ENCODE data around the gene ODC1.
"Not testable (repeated sequence)": the region's sequence is repeated elsewhere in the genome, so short reads cannot be mapped to it uniquely, and the experiment has no call there.

Gene ODC1

GRCh38 chr2:10471955-10472354, 23.8 kb upstream of the ODC1 start:
- Histone ChIP-seq H3K9ac (ENCODE audit: low read depth, low read length) (no peak overlapping the region), H3K9me3 (ENCODE audit: control insufficient read depth, insufficient read depth, low read length) (no peaks in the 10 kb centered on the region), H3K36me3 (ENCODE audit: insufficient read depth, low read length) (no peaks in the 10 kb centered on the region), H3K4me1 (ENCODE audit: insufficient read depth, low read length) (no peaks in the 10 kb centered on the region)

- no peaks in the 10 kb centered on the region for H3K9me3 ChIP-seq (ENCODE audit: control insufficient read depth, insufficient read depth, low read length)
- H3K9ac ChIP-seq (ENCODE audit: low read depth, low read length) = no peak overlapping the region
- no peaks in the 10 kb centered on the region for H3K4me1 ChIP-seq (ENCODE audit: insufficient read depth, low read length)
- H3K36me3 ChIP-seq (ENCODE audit: insufficient read depth, low read length) = no peaks in the 10 kb centered on the region
Observed at GRCh38 chr2:10471046-10471571, 23.0 kb upstream of the ODC1 start.

GRCh38 chr2:10469955-10470608, 22.0 kb upstream of the ODC1 start:
- no peaks in the 10 kb centered on the region for H3K4me1 ChIP-seq (ENCODE audit: insufficient read depth, low read length)
- H3K9ac ChIP-seq (ENCODE audit: low read depth, low read length) = no peak overlapping the region
- no peaks in the 10 kb centered on the region for H3K9me3 ChIP-seq (ENCODE audit: control insufficient read depth, insufficient read depth, low read length)
- H3K36me3 ChIP-seq (ENCODE audit: insufficient read depth, low read length) = no peaks in the 10 kb centered on the region

- Histone ChIP-seq H3K9me3 (ENCODE audit: control insufficient read depth, insufficient read depth, low read length) (no peaks in the 10 kb centered on the region), H3K4me1 (ENCODE audit: insufficient read depth, low read length) (no peaks in the 10 kb centered on the region), H3K9ac (ENCODE audit: low read depth, low read length) (no peak overlapping the region), H3K36me3 (ENCODE audit: insufficient read depth, low read length) (no peaks in the 10 kb centered on the region)
Observed at GRCh38 chr2:10469301-10469700, 21.2 kb upstream of the ODC1 start.

- H3K36me3 ChIP-seq (ENCODE audit: insufficient read depth, low read length) = no peaks in the 10 kb centered on the region
- no peak overlapping the region for H3K9ac ChIP-seq (ENCODE audit: low read depth, low read length)
- H3K9me3 ChIP-seq (ENCODE audit: control insufficient read depth, insufficient read depth, low read length) = no peaks in the 10 kb centered on the region
- H3K4me1 ChIP-seq (ENCODE audit: insufficient read depth, low read length) = no peaks in the 10 kb centered on the region
Observed at GRCh38 chr2:10467401-10467800, 19.3 kb upstream of the ODC1 start.

- Histone ChIP-seq H3K4me1 (ENCODE audit: insufficient read depth, low read length) (no peaks in the 10 kb centered on the region), H3K9ac (ENCODE audit: low read depth, low read length) (no peak overlapping the region), H3K9me3 (ENCODE audit: control insufficient read depth, insufficient read depth, low read length) (no peaks in the 10 kb centered on the region), H3K36me3 (ENCODE audit: insufficient read depth, low read length) (no peaks in the 10 kb centered on the region)
Observed at GRCh38 chr2:10466801-10467200, 18.7 kb upstream of the ODC1 start.

GRCh38 chr2:10465910-10466309, 17.8 kb upstream of the ODC1 start:
- H3K36me3 ChIP-seq (ENCODE audit: insufficient read depth, low read length) = no peaks in the 10 kb centered on the region
- no peaks in the 10 kb centered on the region for H3K4me1 ChIP-seq (ENCODE audit: insufficient read depth, low read length)
- no peak overlapping the region for H3K9ac ChIP-seq (ENCODE audit: low read depth, low read length)
- H3K9me3 ChIP-seq (ENCODE audit: control insufficient read depth, insufficient read depth, low read length) = no peaks in the 10 kb centered on the region

- H3K9ac ChIP-seq (ENCODE audit: low read depth, low read length) = no peak overlapping the region
- no peaks in the 10 kb centered on the region for H3K4me1 ChIP-seq (ENCODE audit: insufficient read depth, low read length)
- H3K36me3 ChIP-seq (ENCODE audit: insufficient read depth, low read length) = no peaks in the 10 kb centered on the region
Observed at GRCh38 chr2:10462178-10463083, 14.3 kb upstream of the ODC1 start.

GRCh38 chr2:10460366-10460796, 12.3 kb upstream of the ODC1 start:
- Histone ChIP-seq H3K36me3 (ENCODE audit: insufficient read depth, low read length) (no peaks in the 10 kb centered on the region), H3K9ac (ENCODE audit: low read depth, low read length) (no peak overlapping the region), H3K4me1 (ENCODE audit: insufficient read depth, low read length) (no peaks in the 10 kb centered on the region), H3K9me3 (ENCODE audit: control insufficient read depth, insufficient read depth, low read length) (no peaks in the 10 kb centered on the region)

More at GRCh38 chr2:10462178-10463083, 14.3 kb upstream of the ODC1 start:
- no peaks in the 10 kb centered on the region for H3K9me3 ChIP-seq (ENCODE audit: control insufficient read depth, insufficient read depth, low read length)

GRCh38 chr2:10457846-10458598, 9.9 kb upstream of the ODC1 start:
- Histone ChIP-seq H3K4me1 (ENCODE audit: insufficient read depth, low read length) (no peaks in the 10 kb centered on the region), H3K9ac (ENCODE audit: low read depth, low read length) (no peak overlapping the region), H3K36me3 (ENCODE audit: insufficient read depth, low read length) (no peaks in the 10 kb centered on the region)

GRCh38 chr2:10457195-10457594, 9.1 kb upstream of the ODC1 start:
- not testable (repeated sequence) for H3K9ac ChIP-seq (ENCODE audit: low read depth, low read length); H3K36me3 ChIP-seq (ENCODE audit: insufficient read depth, low read length); H3K4me1 ChIP-seq (ENCODE audit: insufficient read depth, low read length)

More at GRCh38 chr2:10457846-10458598, 9.9 kb upstream of the ODC1 start:
- H3K9me3 ChIP-seq (ENCODE audit: control insufficient read depth, insufficient read depth, low read length) = no peaks in the 10 kb centered on the region

GRCh38 chr2:10454505-10454904, 6.4 kb upstream of the ODC1 start:
- Histone ChIP-seq H3K4me1 (ENCODE audit: insufficient read depth, low read length) (peaks cover 2% of the 10 kb centered on the region; the same call in 1 of the 2 replicates), H3K36me3 (ENCODE audit: insufficient read depth, low read length) (no peaks in the 10 kb centered on the region), H3K9me3 (ENCODE audit: control insufficient read depth, insufficient read depth, low read length) (no peaks in the 10 kb centered on the region), H3K9ac (ENCODE audit: low read depth, low read length) (no peak overlapping the region)

More at GRCh38 chr2:10457195-10457594, 9.1 kb upstream of the ODC1 start:
- not testable (repeated sequence) for H3K9me3 ChIP-seq (ENCODE audit: control insufficient read depth, insufficient read depth, low read length)

- Histone ChIP-seq H3K36me3 (ENCODE audit: insufficient read depth, low read length) (no peaks in the 10 kb centered on the region), H3K9ac (ENCODE audit: low read depth, low read length) (no peak overlapping the region), H3K9me3 (ENCODE audit: control insufficient read depth, insufficient read depth, low read length) (no peaks in the 10 kb centered on the region), H3K4me1 (ENCODE audit: insufficient read depth, low read length) (peaks cover 3% of the 10 kb centered on the region; the same call in 1 of the 2 replicates)
Observed at GRCh38 chr2:10453905-10454298, 5.8 kb upstream of the ODC1 start.

All from ES-I3 (cell line).